Tibial nerve (tissue), 4 donors: Measurements from ENCODE around the gene MT1F.

Experiments
- CTCF ChIP-seq, 5 experiments: fragments of 200-600 bp in 3 of 5; fragments of 450-650 bp in 2 of 5; sonication (generic) in 3 of 5; IDR thresholded peaks; one replicate each; pipeline ENCODE4 v1.5.1; 2016 to 2019; ENCODE audit warnings: antibody characterized with exemption in 5 of 5, mild to moderate bottlenecking in 3 of 5, moderate library complexity in 2 of 5
- EP300 ChIP-seq, 2 donors: sonication (generic); formaldehyde crosslinking; IDR thresholded peaks; one replicate each; pipeline ENCODE4 v1.6.1; 2017; ENCODE audit warnings: antibody characterized with exemption in 2 of 2, mild to moderate bottlenecking in 1 of 2

- TF ChIP-seq EP300 (IDR thresholded peaks at IDR 0.05) (no peak), CTCF (IDR thresholded peaks at IDR 0.05) (no peak)
Observed at GRCh38 chr16:56702836-56703235, 45.1 kb downstream of the MT1F start.
